Spleen (tissue), 11 donors: ENCODE measurements around the gene SDHAF2. TPM values are rescaled to one million over a fixed set of nuclear protein-coding genes. Genes with fewer than 3 reads are reported as not detected.

Experiments used
- DNase-seq: peaks from one replicate; pipeline ENCODE4 v3.0.0-alpha.2; 2020
- H3K27ac ChIP-seq, 8 donors: fragments of 200-600 bp; sonication (generic) in 7 of 8; 1 replicate in 4 of 8; 2 replicates in 4 of 8; pipeline versions ENCODE4 v1.5.0 to v1.8.0; 2016 to 2021; ENCODE audit warnings: inconsistent platforms in 4 of 8, mild to moderate bottlenecking in 4 of 8, moderate library complexity in 1 of 8
- H3K27me3 ChIP-seq, 7 donors: fragments of 200-600 bp; sonication (generic) in 6 of 7; replicated peaks in 1 of 7; 1 replicate in 4 of 7; 2 replicates in 3 of 7; pipeline versions ENCODE4 v1.5.0 to v1.8.0; 2016 to 2021; ENCODE audit warnings: inconsistent platforms in 3 of 7, mild to moderate bottlenecking in 1 of 7
- H3K36me3 ChIP-seq, 6 donors: fragments of 200-600 bp; sonication (generic) in 5 of 6; 1 replicate in 4 of 6; 2 replicates in 2 of 6; pipeline versions ENCODE4 v1.5.0 to v1.8.0; 2016 to 2021; ENCODE audit warnings: inconsistent platforms in 2 of 6
- H3K4me1 ChIP-seq, 6 donors: fragments of 200-600 bp; sonication (generic) in 5 of 6; 1 replicate in 3 of 6; 2 replicates in 3 of 6; pipeline versions ENCODE4 v1.5.0 to v1.8.0; 2016 to 2021; ENCODE audit warnings: inconsistent platforms in 3 of 6
- H3K4me3 ChIP-seq, 8 donors: fragments of 200-600 bp; sonication (generic) in 7 of 8; 1 replicate in 4 of 8; 2 replicates in 4 of 8; pipeline versions ENCODE4 v1.5.0 to v1.8.0; 2016 to 2021; ENCODE audit warnings: inconsistent platforms in 4 of 8, mild to moderate bottlenecking in 4 of 8, moderate library complexity in 2 of 8
- H3K9me3 ChIP-seq, 8 donors: fragments of 200-600 bp; sonication (generic) in 7 of 8; 1 replicate in 4 of 8; 2 replicates in 4 of 8; pipeline versions ENCODE4 v1.5.0 to v1.8.0; 2016 to 2021; ENCODE audit warnings: inconsistent platforms in 4 of 8
- POLR2A ChIP-seq, 3 donors: fragments of 450-650 bp; IDR thresholded peaks; one replicate each; pipeline ENCODE4 v1.5.1; 2017; ENCODE audit warnings: antibody characterized with exemption in 3 of 3, mild to moderate bottlenecking in 1 of 3
- POLR2AphosphoS5 ChIP-seq, 3 donors: sonication (generic); formaldehyde crosslinking; IDR thresholded peaks; one replicate each; pipeline ENCODE4 v1.5.1; 2017; ENCODE audit warnings: antibody characterized with exemption in 3 of 3
- WGBS, 5 donors: extraction: QIAGEN DNeasy Blood & Tissue Kit in 3 of 5; methylation state at CpG; one replicate each; pipeline versions ENCODE4 v1.1.5 to v1.1.7; 2013 to 2018; 5-methylcytosine and 5-hydroxymethylcytosine counted together
- intact Hi-C: fragments of 100-400 bp; cut with DNase I; formaldehyde crosslinking; loops from one replicate; pipeline ENCODE4 v1.15.0; 2023; ENCODE audit warnings: low total_unique reads
- polyA plus RNA-seq, 3 donors: library from polyadenylated mRNA; stranded (reverse); fragments of 200-250 nt; gene quantifications; one replicate each; pipeline ENCODE4 v1.2.1, GENCODE V29; 2013
- total RNA-seq, 7 donors: library from RNA; depleted of rRNA in 3 of 7; stranded (reverse); fragments of >200 nt in 3 of 7; fragmentation: NEBNext Ultra II Directional in 4 of 7; extraction: Animal tissue kit (Norgen Biotek cat#: 25700) in 4 of 7; gene quantifications; one replicate each; pipeline versions ENCODE4 v1.1.0 to v1.2.1, GENCODE V29; 2016 to 2021
- TF ChIP-seq, protein P1 (sequence below), 11 experiments: fragments of 200-600 bp in 7 of 11; fragments of 450-650 bp in 4 of 11; sonication (generic) in 4 of 11; IDR thresholded peaks in 8 of 11; conservative IDR thresholded peaks in 3 of 11; 1 replicate in 7 of 11; 2 replicates in 4 of 11; pipeline versions ENCODE4 v1.4.0 to v1.8.0; 2016 to 2021; ENCODE audit warnings: antibody characterized with exemption in 11 of 11, inconsistent platforms in 4 of 11, mild to moderate bottlenecking in 1 of 11
- donor health status: healthy with polysubstance abuse.
- donor health status: DM: no; HTN: no; CAD: no; lungs with moderate emphysema.
- donor health status: DM: no; HTN: no; CAD: no.
- donor health status: Bipolar disorder and iron deficiency.
- donor health status: healthy.
- donor health status: DM: no; HTN: no; CAD: no.
- donor health status: DM: yes; HTN: yes; CAD: no.

The SDHAF2 gene
- total and polyA plus RNA-seq, 10 donors: 39.8 to 74.2 (median 53.6) TPM

DNA sequence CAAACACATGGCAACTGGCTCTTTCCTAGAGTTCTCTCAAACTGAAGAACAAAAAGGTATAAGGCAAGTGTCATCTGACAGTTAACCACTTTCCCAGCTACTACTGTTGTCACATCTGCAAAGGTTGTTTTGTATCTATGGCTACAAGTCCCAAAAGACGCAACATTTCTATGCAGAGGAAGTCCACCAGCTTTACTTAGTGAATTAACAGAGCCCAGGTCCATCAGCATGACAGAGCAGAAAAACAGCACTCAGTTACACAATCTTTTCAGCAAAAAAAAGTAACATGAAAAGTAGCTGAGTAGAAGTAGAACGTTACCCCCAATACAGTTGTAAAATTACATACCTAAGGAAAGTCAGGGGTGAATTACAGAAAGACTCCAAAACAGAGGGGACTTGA is 12.3 kb upstream of the SDHAF2 start:
- Histone ChIP-seq H3K36me3 (peaks cover 2 to 100% (median 94%) of the 10 kb centered on the region in 6 donors), H3K27ac (peak overlapping the region in 7 of 8 donors; percentile 39 to 85 (median 72)), H3K4me3 (peak overlapping the region in 1 of 8 donors; percentile 44), H3K4me1 (peaks cover 0 to 64% (median 21%) of the 10 kb centered on the region in 6 donors), H3K27me3 (no peaks in the 10 kb centered on the region), H3K9me3 (no peaks in the 10 kb centered on the region)
- no peak for DNase-seq
- WGBS, 5 donors: 35 to 65% (median 54%) methylated on average over 2 of the region's 2 CpGs
- TF ChIP-seq POLR2A (IDR thresholded peaks at IDR 0.05) (no peak), POLR2AphosphoS5 (IDR thresholded peaks at IDR 0.05) (peak in 1 of 3 donors; percentile 14)
- intact Hi-C loops: no loop called here

DNA sequence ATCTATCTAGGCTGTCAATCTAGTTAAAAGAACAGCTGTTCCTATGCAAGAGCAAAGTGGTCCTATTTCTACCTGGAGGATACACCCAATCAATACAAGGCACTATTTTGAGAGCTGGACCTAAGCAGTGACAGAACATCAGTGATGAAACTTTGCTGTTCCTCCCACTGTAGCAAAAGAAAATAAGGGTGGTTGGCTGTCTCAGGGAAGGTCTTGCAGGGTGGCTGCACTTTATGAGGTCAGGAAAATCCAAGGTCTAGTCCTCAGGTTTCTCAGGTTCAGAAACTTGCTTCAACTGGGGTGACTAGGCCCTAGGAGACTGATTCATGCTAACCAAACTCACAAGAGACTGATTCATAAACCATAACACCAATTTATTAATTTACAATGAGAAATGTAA is 11.8 kb upstream of the SDHAF2 start:
- Histone ChIP-seq H3K9me3 (no peaks in the 10 kb centered on the region), H3K4me3 (peak overlapping the region in 1 of 8 donors; percentile 44), H3K27me3 (no peaks in the 10 kb centered on the region), H3K36me3 (peaks cover 2 to 100% (median 91%) of the 10 kb centered on the region in 6 donors), H3K4me1 (peaks cover 0 to 66% (median 21%) of the 10 kb centered on the region in 6 donors), H3K27ac (peak overlapping the region in 6 of 8 donors; percentile 48 to 85 (median 72))
- intact Hi-C loops: no loop called here
- TF ChIP-seq POLR2AphosphoS5 (IDR thresholded peaks at IDR 0.05): no peak
- TF ChIP-seq, protein P1, sequence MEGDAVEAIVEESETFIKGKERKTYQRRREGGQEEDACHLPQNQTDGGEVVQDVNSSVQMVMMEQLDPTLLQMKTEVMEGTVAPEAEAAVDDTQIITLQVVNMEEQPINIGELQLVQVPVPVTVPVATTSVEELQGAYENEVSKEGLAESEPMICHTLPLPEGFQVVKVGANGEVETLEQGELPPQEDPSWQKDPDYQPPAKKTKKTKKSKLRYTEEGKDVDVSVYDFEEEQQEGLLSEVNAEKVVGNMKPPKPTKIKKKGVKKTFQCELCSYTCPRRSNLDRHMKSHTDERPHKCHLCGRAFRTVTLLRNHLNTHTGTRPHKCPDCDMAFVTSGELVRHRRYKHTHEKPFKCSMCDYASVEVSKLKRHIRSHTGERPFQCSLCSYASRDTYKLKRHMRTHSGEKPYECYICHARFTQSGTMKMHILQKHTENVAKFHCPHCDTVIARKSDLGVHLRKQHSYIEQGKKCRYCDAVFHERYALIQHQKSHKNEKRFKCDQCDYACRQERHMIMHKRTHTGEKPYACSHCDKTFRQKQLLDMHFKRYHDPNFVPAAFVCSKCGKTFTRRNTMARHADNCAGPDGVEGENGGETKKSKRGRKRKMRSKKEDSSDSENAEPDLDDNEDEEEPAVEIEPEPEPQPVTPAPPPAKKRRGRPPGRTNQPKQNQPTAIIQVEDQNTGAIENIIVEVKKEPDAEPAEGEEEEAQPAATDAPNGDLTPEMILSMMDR (IDR thresholded peaks at IDR 0.05 in 8 of 11, conservative IDR thresholded peaks at IDR 0.05 in 3 of 11): no peak
- TF ChIP-seq POLR2A (IDR thresholded peaks at IDR 0.05): no peak
- DNase-seq: no peak

DNA sequence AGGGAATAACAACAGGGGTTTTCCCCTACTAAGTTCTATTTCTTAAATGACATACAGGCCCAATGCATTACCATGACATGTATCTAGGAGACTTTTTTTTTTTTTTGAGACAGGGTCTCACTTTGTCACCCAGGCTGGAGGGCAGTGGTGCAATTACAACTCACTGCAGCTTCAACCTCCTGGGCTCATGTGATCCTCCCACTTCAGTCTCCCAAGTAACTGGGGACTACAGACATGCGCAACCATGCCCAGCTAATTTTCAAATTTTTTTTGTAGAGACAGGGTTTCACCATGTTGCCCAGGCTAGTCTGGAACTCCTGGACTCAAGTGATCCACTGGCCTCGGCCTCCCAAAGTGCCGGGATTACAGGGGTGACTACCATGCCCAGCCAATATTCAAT is 7.7 kb upstream of the SDHAF2 start:
- H3K36me3 ChIP-seq: peaks cover 2 to 100% (median 85%) of the 10 kb centered on the region in 6 donors
- peaks cover 0 to 89% (median 41%) of the 10 kb centered on the region in 6 donors for H3K4me1 ChIP-seq
- H3K4me3 ChIP-seq: no peak overlapping the region
- DNase-seq: no peak
- no peaks in the 10 kb centered on the region for H3K27me3 ChIP-seq
- no peak overlapping the region for H3K27ac ChIP-seq
- H3K9me3 ChIP-seq: no peaks in the 10 kb centered on the region
- 92 to 100% (median 97%) methylated on average over 3 of the region's 3 CpGs for WGBS, 5 donors
- intact Hi-C loops: loop anchor here (10.0 kb wide), 1 partner anchor 87 kb away; the partner anchor contains the start of genes DDB1 and TKFC
- no peak for TF ChIP-seq POLR2A (IDR thresholded peaks at IDR 0.05)
- no peak for TF ChIP-seq POLR2AphosphoS5 (IDR thresholded peaks at IDR 0.05)
- TF ChIP-seq, protein P1 (IDR thresholded peaks at IDR 0.05 in 8 of 11, conservative IDR thresholded peaks at IDR 0.05 in 3 of 11): no peak

DNA sequence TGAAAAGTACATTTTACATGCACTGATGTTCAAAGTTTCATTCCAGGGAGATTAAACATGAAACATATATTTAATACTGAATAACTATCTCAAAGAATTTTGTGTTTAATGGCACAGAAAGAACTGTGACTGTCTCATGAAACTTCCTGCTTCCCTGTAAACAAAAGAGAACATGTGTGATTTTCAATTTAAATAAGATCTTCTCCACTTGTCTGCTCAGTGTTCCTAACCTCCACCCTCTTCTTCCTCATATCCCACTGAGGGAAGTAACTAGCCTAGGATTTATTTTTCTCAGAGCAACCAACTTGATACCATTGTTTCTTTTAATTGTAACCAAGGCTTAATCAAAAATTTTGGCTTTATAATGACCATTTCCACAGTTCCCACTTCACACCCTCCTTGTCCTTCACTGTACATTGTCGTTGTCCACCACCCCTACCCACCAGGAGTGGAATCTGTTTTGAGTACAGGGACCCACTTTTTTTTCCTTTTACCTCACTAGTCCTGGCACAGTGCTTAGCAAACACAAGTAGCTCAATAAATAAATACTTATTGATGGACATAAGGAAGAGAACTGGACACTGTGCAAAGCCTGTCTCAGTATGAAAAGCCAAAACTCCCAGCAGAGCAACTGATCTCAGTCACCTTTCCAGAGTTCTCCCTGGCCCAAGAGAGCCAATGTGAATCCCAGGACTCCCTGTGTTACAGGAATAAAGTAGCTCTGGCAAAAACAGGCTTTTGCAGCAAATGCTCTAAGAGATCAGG is 4.4 kb upstream of the SDHAF2 start:
- TF ChIP-seq POLR2AphosphoS5 (IDR thresholded peaks at IDR 0.05) (no peak), POLR2A (IDR thresholded peaks at IDR 0.05) (no peak)
- TF ChIP-seq, protein P1 (IDR thresholded peaks at IDR 0.05 in 8 of 11, conservative IDR thresholded peaks at IDR 0.05 in 3 of 11): no peak
- H3K36me3 ChIP-seq: peaks cover 2 to 82% (median 68%) of the 10 kb centered on the region in 6 donors
- no peaks in the 10 kb centered on the region for H3K27me3 ChIP-seq
- H3K9me3 ChIP-seq: no peaks in the 10 kb centered on the region
- intact Hi-C loops: loop anchor here (10.0 kb wide), 1 partner anchor 91 kb away; the partner anchor contains the start of genes DDB1 and TKFC
- no peak overlapping the region for H3K4me3 ChIP-seq
- H3K27ac ChIP-seq: no peak overlapping the region
- peaks cover 17 to 91% (median 52%) of the 10 kb centered on the region in 6 donors for H3K4me1 ChIP-seq
- 82 to 94% (median 86%) methylated on average over 1 of the region's 1 CpG for whole genome bisulfite sequencing, 5 donors
- no peak for DNase-seq
